Hair follicle dermal papilla cell (primary cell): ENCODE measurements around the gene RHOXF2B. TPM values are rescaled to one million over a fixed set of nuclear protein-coding genes. Genes with fewer than 3 reads are reported as not detected.

Experiments used
- total RNA-seq: library from RNA; depleted of rRNA; stranded (reverse); fragments of >200 nt; gene quantifications from 2 replicates; pipeline ENCODE4 v1.2.3, GENCODE V29; 2012

The RHOXF2B gene
- not detected in 2 replicates for total RNA-seq

DNA sequence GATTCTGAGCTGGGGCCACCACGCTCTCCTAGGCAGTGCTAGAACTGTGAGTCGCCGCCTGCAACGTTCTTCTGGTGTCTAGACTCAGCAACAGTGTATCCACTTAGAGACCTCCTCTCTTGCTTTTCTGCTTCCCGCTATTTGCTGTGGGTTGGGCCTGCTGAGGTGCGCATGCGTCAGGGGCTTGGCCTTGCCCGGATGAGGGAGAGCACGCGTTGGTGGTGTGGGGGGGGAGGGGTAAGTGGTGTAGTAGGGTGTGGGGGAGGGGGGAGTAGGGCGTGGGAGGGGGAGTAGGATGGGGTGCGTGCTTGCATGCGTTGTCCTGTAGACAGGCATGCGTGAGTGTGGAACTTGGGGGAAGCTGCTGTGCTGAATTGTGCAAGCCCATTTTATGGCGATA lies at the start of gene RHOXF2B:
Gene RHOXF2B (minus strand): TSS at position 101 of the 400 bp plus-strand sequence. CDS start 138 bp downstream, outside the sequence.

DNA sequence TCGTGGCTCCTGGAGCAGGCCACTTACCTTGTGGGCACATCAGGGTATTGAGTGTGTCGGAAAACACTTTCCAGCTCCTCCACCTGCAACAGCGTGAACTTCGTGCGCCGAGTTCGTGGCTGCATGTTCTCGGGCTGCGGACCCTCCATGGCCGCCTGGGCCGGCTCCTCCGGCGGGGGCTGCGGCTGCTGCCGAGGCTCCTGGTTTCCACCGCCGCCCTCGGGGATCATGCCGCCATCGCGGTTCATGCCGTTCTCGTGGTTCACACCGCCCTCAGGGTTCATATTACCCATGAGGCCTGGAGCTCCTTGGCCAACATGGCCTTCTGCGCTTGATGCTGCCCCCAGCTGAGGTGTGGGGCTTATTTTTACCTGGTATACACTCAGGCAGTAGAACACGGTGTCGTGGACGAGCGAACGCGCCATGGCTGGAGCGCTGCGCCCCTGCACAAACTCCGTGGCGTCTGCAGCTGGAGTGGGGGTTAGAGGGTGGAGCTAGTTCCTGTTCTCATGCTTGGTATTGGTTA lies 38.0 kb upstream of the RHOXF2B start, which contains the start of gene RHOXF1:
Gene RHOXF1 (minus strand): TSS at position 476 of the 526 bp plus-strand sequence. CDS start 51 bp downstream, at position 425.

Other genes starting within 250 kb of the RHOXF2B start
- gene UPF3B, start 224.7 kb downstream of the RHOXF2B start, total RNA-seq = 0.61 and 0.97 TPM in 2 replicates
- gene RNF113A, start 206.0 kb downstream of the RHOXF2B start, total RNA-seq = 12.8 and 12.9 TPM in 2 replicates
- 17.7 and 19.9 TPM in 2 replicates for gene NDUFA1, start 205.9 kb downstream of the RHOXF2B start, total RNA-seq
- gene AKAP14, start 181.8 kb downstream of the RHOXF2B start, total RNA-seq = not detected in 2 replicates
- 2.8 and 3.6 TPM in 2 replicates for gene NKAP, start 133.9 kb downstream of the RHOXF2B start, total RNA-seq
- gene RHOXF1, start 38.2 kb upstream of the RHOXF2B start, total RNA-seq = not detected in 2 replicates
- gene RHOXF2, start 80.9 kb upstream of the RHOXF2B start, total RNA-seq = not detected in 2 replicates
- 14.0 and 17.0 TPM in 2 replicates for gene ZBTB33, start 173.1 kb upstream of the RHOXF2B start, total RNA-seq
- gene TMEM255A, start 233.8 kb upstream of the RHOXF2B start, total RNA-seq = 0.12 and 0.16 TPM in 2 replicates